HG02885 (cell line): Measurements from ENCODE around the gene CACNB3.
"Not testable (repeated sequence)": the region's sequence is repeated elsewhere in the genome, so short reads cannot be mapped to it uniquely, and the experiment has no call there.

Experiments
- ATAC-seq: cut with Tn5 transposase; IDR thresholded peaks from one replicate; pipeline ENCODE4 v1.9.1; 2021; ENCODE audit warnings: mild to moderate bottlenecking; ENCODE audit not compliant: unreplicated experiment, poor library complexity

The CACNB3 gene

GRCh38 chr12:48815126-48816110, 2.9 kb upstream of the CACNB3 start:
- peak; percentile 41 for ATAC-seq

- ATAC-seq: no peak
These were observed 2.0 kb upstream of the CACNB3 start for GRCh38 chr12:48816143-48816854.

- no peak for ATAC-seq
These were observed 715 bp downstream of the CACNB3 start for GRCh38 chr12:48818831-48819590.

- no peak for ATAC-seq
These were observed 1.9 kb downstream of the CACNB3 start for GRCh38 chr12:48819986-48820725.

GRCh38 chr12:48822139-48822538, 3.8 kb downstream of the CACNB3 start:
- ATAC-seq: no peak

GRCh38 chr12:48822711-48823110, 4.4 kb downstream of the CACNB3 start:
- ATAC-seq: no peak

GRCh38 chr12:48823281-48823680, 5.0 kb downstream of the CACNB3 start:
- ATAC-seq: no peak

GRCh38 chr12:48824112-48824511, 5.8 kb downstream of the CACNB3 start:
- peak; percentile 64 for ATAC-seq

- no peak for ATAC-seq
These were observed 6.6 kb downstream of the CACNB3 start for GRCh38 chr12:48824905-48825304.

GRCh38 chr12:48826209-48826855, 8.0 kb downstream of the CACNB3 start:
- ATAC-seq: no peak

- no peak for ATAC-seq
These were observed 8.7 kb downstream of the CACNB3 start for GRCh38 chr12:48827026-48827425.

- ATAC-seq: no peak
These were observed 9.3 kb downstream of the CACNB3 start for GRCh38 chr12:48827513-48828096.

GRCh38 chr12:48828293-48828692, 10.0 kb downstream of the CACNB3 start:
- no peak for ATAC-seq

- no peak for ATAC-seq
These were observed 10.7 kb downstream of the CACNB3 start for GRCh38 chr12:48828841-48829575.

- no peak for ATAC-seq
These were observed 13.0 kb downstream of the CACNB3 start for GRCh38 chr12:48831257-48831656.

- no peak for ATAC-seq
These were observed 14.2 kb downstream of the CACNB3 start for GRCh38 chr12:48832321-48833060.

GRCh38 chr12:48838048-48838447, 19.8 kb downstream of the CACNB3 start:
- ATAC-seq: no peak

- not testable (repeated sequence) for ATAC-seq
These were observed 23.7 kb downstream of the CACNB3 start for GRCh38 chr12:48842021-48842420.
